ENCODE data around the gene NOC4L.

NOC4L gene

GRCh38 chr12:132174015-132174838 is 30.0 kb downstream of the NOC4L start:
- DNase-seq, result no peak
- in situ Hi-C loops (cut with HindIII; ENCODE audit: low pct_ligation_motif_present, low pct_unique_long_range_greater_than_20kb, low sequenced_read_pairs), result no loop called here

DNA sequence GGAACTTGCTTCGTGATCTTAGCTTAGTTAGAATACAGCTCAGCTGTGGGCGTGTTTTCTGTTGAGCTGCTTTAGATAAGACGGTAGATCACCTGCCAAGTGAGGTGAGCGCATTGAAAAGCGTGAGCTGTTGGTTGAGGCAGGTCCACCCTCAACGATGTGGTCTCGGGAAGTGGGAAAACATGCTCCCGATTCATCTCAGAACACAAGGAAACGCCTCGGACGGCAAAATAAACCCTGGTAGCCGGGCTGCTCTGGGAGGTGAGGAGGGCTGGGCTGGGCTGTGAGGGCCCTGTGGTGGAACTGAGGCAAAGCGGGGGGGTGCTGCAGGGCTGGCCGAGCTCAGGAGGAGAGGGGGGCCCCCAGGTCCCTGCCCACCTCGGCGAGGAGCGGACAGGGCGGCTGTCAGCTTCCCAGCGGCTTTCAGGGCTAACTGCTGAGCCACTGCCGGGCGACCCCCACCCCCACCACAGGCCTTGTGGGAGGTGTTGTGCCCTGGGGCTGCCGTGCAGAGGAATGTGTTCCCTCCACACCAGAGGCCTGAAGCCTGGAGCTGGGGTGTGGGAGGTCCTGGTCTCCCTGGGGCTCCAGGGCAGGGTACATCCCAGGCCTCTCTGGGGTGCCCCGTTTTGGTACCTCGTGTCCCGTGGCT is 30.7 kb downstream of the NOC4L start:
- no peak for DNase-seq
- in situ Hi-C loops (cut with HindIII; ENCODE audit: low pct_ligation_motif_present, low pct_unique_long_range_greater_than_20kb, low sequenced_read_pairs), result no loop called here

GRCh38 chr12:132175496-132176384 is 31.5 kb downstream of the NOC4L start:
- in situ Hi-C loops (cut with HindIII; ENCODE audit: low pct_ligation_motif_present, low pct_unique_long_range_greater_than_20kb, low sequenced_read_pairs), result no loop called here
- no peak for DNase-seq

DNA sequence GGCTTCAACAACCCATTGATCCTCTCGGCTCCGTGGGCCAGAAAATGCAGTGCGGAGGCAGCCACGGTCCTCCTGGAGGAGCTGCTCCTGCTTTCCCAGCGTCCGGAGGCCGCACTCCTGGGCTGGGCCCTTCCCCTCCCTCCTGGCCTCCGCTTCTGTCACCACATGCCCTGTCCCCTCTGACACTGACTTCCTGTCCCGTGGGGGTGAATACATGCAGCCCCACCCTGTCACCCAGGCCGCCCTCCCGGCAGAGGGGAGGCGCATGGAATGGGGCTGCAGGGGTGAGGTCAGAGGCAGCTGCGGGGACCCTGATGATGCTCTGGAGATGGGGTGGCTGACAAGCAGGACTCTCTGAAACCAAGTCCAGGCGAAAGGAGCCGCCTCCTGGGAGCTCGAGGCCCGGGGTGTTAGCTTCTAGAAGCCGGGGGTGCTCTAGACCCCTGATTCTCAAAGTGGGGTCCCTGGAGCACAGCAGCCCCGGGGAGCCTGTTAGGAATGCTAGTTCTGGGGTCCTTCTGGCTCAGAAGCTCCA is 32.2 kb downstream of the NOC4L start:
- in situ Hi-C loops (cut with HindIII; ENCODE audit: low pct_ligation_motif_present, low pct_unique_long_range_greater_than_20kb, low sequenced_read_pairs), result no loop called here
- no peak for DNase-seq

DNA sequence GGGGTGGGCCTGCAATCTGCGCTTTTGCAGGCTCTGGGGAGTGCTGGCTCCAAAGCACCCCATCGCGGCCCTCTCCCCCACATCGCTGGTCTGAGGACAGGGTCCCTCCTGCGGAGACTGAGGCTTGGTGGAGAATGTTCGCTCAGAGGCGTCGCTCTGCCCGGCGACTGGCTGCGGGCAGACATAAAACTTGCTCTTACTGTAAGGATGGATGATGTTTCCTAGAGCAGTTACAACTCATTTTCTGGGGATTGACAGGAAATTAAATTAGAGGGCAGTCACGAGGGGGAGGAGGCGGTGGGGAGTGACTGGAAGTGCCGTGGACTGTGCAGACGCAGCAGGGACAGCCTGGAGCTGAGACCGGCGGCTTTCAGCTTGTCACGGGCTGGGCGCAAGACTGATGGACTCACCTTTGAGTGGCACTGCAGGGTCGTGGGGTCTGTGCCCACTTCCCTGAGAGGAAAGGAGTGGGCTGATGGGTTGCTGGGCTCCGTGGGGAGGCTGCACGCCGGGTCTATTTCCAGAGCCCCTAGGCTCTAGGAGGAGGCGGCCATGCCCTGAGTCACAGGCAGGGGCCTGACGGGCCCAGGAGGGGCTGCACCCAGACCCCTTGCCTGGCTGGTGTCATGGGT is 32.8 kb downstream of the NOC4L start:
- DNase-seq, result no peak
- in situ Hi-C loops (cut with HindIII; ENCODE audit: low pct_ligation_motif_present, low pct_unique_long_range_greater_than_20kb, low sequenced_read_pairs), result no loop called here

DNA sequence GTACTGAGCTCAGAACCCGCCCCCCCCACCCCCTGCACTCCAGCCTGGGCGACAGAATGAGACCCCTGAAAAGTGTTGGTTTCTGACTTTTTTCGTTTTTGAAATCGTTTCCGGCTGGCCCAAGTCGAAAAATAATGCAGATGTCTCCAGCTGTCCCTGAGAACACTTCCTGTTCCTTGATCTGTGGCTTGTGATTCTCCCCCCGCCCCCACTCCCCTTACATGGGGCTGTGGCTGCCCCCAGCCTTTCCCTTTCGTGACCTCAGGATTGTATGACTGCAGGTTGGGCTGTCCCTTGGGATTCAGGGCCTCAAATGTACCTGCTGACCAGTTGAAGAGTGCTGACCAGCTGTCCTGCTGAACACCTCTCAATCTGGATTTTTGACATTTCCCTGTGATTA is 34.1 kb downstream of the NOC4L start:
- in situ Hi-C loops (cut with HindIII; ENCODE audit: low pct_ligation_motif_present, low pct_unique_long_range_greater_than_20kb, low sequenced_read_pairs), result no loop called here
- no peak for DNase-seq

DNA sequence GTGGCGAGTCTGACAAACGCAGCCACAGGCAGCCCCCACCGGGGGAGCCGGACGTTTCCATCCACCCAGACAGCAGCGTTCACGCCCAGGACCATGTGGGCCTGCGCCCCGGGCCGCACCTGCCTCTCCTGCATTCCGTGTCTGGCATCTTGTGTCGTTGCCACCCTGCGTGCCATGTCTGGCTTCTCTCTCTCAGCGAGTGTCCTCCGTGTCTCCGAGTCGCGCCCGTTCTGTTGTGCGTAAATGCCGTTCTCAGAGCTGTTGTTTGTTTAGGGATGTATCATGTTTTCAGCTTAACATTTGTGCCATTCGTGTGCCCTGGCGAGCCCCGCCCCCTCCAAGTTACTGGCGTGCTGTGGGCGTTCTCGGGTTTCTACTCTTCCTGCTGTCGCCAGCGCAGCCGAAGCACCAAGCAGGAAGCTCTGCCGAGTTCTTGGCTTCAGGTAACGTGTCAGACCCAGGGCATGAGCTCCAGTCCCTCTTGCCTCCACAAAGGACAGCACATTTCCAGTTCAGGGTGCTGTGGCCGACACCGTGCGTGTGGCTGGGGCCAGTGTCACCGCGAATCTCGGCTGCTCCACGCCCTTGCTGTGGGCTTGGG is 34.6 kb downstream of the NOC4L start:
- in situ Hi-C loops (cut with HindIII; ENCODE audit: low pct_ligation_motif_present, low pct_unique_long_range_greater_than_20kb, low sequenced_read_pairs), result no loop called here
- DNase-seq, result no peak

GRCh38 chr12:132179431-132180362 is 35.4 kb downstream of the NOC4L start:
- in situ Hi-C loops (cut with HindIII; ENCODE audit: low pct_ligation_motif_present, low pct_unique_long_range_greater_than_20kb, low sequenced_read_pairs), result no loop called here
- DNase-seq, result no peak

- DNase-seq, result no peak
- in situ Hi-C loops (cut with HindIII; ENCODE audit: low pct_ligation_motif_present, low pct_unique_long_range_greater_than_20kb, low sequenced_read_pairs), result no loop called here
Measured at GRCh38 chr12:132180648-132181546, 36.6 kb downstream of the NOC4L start.

GRCh38 chr12:132181570-132182200 is 37.4 kb downstream of the NOC4L start:
- in situ Hi-C loops (cut with HindIII; ENCODE audit: low pct_ligation_motif_present, low pct_unique_long_range_greater_than_20kb, low sequenced_read_pairs), result no loop called here

GRCh38 chr12:132182206-132182710 is 38.0 kb downstream of the NOC4L start:
- in situ Hi-C loops (cut with HindIII; ENCODE audit: low pct_ligation_motif_present, low pct_unique_long_range_greater_than_20kb, low sequenced_read_pairs), result no loop called here
- no peak for DNase-seq

More at GRCh38 chr12:132181570-132182200, 37.4 kb downstream of the NOC4L start:
- no peak for DNase-seq

GRCh38 chr12:132182711-132183365 is 38.6 kb downstream of the NOC4L start:
- no peak for DNase-seq
- in situ Hi-C loops (cut with HindIII; ENCODE audit: low pct_ligation_motif_present, low pct_unique_long_range_greater_than_20kb, low sequenced_read_pairs), result no loop called here

- no peak for DNase-seq
- in situ Hi-C loops (cut with HindIII; ENCODE audit: low pct_ligation_motif_present, low pct_unique_long_range_greater_than_20kb, low sequenced_read_pairs), result no loop called here
Measured at GRCh38 chr12:132185705-132186104, 41.4 kb downstream of the NOC4L start.

GRCh38 chr12:132186208-132186856 is 42.1 kb downstream of the NOC4L start:
- no peak for DNase-seq

More at GRCh38 chr12:132186208-132186856, 42.1 kb downstream of the NOC4L start:
- in situ Hi-C loops (cut with HindIII; ENCODE audit: low pct_ligation_motif_present, low pct_unique_long_range_greater_than_20kb, low sequenced_read_pairs), result no loop called here

All from ACHN (cell line).